22Rv1 (cell line): ENCODE measurements around the gene DCLK1.

Source experiments
- ZFX ChIP-seq: fragments of 450-650 bp; IDR thresholded peaks from 2 replicates; pipeline ENCODE4 v1.6.1; 2017; ENCODE audit warnings: antibody characterized with exemption, borderline replicate concordance
- TF ChIP-seq, protein P1 (sequence below): fragments of 450-650 bp; IDR thresholded peaks from 2 replicates; pipeline ENCODE4 v1.5.1; 2017; ENCODE audit warnings: mild to moderate bottlenecking

DNA sequence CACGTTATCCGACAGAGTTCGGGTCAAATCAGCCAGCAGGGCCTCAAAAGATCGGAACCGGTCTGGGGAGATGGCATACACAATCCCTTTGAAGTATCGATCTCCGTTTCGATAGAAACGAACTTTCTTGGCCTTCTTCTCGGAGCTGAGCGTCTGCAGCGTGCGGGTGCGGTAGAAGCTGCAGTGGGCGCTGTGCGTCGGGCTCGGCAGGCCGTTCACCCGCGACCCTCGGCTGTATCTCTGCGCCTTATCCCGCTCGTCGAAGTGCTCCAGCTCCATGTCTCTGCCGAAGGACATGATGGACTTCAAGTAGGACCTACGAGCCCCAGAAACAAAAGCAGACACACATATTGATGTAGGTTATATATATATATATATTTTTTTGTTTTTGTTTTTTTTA lies 5.3 kb downstream of the DCLK1 start:
- TF ChIP-seq, protein P1, sequence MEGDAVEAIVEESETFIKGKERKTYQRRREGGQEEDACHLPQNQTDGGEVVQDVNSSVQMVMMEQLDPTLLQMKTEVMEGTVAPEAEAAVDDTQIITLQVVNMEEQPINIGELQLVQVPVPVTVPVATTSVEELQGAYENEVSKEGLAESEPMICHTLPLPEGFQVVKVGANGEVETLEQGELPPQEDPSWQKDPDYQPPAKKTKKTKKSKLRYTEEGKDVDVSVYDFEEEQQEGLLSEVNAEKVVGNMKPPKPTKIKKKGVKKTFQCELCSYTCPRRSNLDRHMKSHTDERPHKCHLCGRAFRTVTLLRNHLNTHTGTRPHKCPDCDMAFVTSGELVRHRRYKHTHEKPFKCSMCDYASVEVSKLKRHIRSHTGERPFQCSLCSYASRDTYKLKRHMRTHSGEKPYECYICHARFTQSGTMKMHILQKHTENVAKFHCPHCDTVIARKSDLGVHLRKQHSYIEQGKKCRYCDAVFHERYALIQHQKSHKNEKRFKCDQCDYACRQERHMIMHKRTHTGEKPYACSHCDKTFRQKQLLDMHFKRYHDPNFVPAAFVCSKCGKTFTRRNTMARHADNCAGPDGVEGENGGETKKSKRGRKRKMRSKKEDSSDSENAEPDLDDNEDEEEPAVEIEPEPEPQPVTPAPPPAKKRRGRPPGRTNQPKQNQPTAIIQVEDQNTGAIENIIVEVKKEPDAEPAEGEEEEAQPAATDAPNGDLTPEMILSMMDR, result no peak
- TF ChIP-seq ZFX, result no peak
